Measurements from ENCODE around the gene DYRK2.

The DYRK2 gene

GRCh38 chr12:67647181-67647798 lies 1.3 kb upstream of the DYRK2 start:
- DNase-seq, result peak; percentile 52

DNA sequence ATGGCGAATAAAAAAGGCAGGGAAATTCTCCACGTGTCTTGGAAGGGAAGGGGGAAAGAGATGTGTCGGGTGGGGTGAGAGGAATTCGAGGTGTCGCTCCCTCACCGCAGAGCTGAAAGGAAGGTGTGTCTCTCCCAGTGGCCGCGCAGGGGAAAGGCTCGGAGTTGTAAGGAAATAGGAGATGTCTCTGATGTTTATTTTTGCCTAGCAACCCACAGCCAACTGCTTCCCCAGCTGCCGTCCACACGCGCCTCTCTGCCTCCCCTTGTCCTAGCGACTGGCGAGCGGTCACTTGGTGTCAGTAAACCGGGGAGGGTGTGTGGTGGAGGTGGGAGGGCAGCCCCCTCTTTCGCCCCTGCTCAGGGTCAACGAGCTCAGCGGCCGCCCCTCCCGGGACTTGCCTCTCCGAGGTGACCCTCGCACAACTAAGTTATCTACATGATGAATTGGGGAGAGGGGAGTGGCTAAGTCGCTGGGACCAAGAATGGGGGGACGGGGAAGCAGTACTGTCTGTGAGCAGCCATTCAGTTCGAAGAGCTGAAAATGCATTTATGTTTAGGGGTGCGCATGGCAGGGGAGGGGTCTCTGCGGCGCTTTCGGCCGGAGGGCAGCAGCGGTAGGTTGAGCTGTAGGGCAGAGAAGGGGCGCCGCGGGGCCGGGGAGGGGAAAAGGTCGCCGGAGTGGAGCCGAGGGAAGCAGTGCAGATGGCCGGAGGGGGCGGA lies 585 bp upstream of the DYRK2 start:
- DNase-seq, result peak; percentile 90

DNA sequence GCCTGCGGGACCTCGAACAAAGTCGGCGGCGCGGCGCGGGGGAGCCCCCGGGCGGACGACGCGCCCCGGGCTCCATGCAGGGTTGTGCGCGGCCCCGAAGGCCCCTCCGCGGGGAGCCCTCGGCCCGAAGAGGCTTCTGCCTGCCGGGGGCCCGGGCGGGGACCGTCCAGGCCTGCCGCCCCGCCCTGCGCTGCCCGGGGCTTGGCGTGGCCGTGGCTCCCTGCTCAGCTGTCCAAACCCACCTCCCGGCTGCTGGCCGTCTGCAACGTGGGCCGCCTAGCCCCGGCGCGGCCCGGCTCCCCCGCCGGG lies 670 bp downstream of the DYRK2 start:
- DNase-seq, result peak; percentile 68

DNA sequence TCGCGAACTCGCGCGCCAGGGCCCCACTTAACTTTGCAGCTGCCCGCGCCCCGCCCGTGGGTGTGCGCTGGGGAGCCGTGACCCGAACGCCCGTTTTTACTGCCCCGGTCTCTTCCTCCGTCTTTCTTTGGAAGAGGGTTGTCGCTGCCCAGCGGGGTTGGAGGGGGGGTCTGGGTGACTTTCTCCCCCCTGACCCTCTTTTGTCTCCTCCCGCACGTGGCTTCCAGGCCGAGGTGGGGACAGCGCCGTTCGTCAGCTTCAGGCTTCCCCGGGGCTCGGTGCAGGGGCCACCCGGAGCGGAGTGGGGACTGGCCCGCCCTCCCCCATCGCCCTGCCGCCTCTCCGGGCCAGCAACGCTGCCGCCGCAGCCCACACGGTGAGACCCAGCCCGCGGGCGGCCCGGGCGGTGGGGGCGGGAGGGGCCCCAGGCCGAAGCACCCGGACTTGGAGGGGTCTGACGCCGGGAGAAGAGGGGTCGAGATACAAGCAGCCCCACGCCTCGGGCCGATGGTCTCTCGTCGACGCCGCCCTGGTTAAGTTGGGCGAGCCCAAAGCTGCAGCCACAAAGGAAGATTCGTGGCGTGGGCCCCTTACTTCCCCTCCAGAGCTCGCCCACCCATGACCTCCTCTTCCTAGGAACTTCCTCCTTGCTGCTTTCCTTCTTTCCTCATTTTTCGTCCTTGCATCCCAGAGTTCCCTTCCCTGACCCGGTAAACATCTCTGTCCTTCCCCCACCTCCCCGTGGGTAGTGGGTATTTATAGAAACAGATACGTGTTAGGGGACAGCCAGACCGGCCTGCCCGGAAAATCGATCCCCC lies 1.2 kb downstream of the DYRK2 start:
- peak; percentile 60 for DNase-seq

DNA sequence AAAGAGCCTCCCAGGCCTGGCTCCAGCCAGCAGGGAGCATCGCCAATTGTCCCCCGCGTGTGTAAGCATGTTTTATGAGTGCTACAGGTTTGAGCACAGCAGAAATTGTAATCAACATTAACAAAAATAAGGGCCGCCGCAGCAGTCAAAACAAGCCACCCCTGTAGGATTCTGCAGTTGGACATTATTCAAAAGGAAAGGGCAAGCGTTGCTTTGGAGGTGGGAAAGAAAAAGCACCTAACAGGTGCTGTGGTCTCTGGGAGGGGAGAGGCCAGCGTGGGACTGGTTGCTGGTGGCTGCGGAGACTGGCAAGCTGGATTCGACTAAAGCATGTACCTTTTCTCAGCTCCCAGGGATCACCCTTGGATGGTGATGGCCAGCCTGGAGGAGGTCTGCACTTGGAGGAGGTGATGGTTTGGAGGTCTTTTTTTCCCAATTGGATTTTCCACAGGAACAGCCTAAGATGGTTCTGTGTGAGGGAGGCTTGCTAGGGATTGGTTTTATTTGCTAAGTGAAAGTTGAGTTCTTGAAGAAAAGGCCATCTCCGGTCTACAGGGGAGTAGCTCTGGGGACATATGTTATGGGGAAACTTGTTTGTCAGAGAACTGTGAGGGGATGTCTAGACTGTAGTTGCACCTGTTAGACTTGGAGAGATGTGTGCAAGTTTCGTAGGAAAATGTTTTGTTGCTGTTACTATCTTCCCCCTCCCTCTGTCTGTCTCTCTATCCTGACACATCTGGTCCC lies 2.0 kb downstream of the DYRK2 start:
- DNase-seq, result peak; percentile 45

- peak; percentile 36 for DNase-seq
Measured at GRCh38 chr12:67651132-67651695, 2.7 kb downstream of the DYRK2 start.

DNA sequence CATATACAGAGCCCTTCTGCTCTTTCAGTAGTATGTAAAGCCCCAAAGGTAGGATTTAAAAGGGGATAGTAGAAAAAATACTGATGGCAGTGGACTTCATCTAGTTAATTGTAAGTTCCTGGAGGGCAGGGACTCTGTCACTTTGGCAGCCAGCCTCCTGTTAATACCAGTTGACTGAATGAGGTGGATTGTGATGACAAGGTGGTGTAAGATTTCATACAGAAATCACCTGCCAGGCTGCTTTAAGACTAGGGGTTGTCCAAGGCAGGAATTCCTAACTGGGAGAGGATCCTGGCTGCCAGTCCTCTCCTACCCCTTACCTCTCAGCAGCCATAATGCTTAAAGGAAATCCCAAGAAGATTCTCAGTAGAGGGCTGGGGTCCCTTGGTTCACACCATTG lies 7.3 kb downstream of the DYRK2 start:
- no peak for DNase-seq

DNA sequence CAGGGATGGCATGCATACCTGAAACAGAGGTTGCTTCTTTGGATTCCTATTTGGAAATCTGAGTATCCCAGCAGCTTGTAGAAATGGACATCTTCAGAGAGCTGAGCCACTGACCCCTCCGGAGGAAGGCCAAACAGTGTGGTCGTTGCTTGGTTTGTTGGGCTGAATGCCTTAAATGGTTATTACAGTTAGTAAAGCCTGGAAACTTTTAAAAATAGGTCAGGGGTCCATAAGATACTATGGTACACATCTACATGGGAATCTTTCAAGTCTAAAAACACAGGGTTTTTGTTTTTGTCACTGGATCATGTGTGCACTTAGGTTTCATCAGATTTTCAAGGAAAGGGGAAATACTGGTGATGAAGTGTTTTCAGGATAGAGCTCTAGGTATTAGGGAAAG lies 7.7 kb downstream of the DYRK2 start:
- no peak for DNase-seq

DNA sequence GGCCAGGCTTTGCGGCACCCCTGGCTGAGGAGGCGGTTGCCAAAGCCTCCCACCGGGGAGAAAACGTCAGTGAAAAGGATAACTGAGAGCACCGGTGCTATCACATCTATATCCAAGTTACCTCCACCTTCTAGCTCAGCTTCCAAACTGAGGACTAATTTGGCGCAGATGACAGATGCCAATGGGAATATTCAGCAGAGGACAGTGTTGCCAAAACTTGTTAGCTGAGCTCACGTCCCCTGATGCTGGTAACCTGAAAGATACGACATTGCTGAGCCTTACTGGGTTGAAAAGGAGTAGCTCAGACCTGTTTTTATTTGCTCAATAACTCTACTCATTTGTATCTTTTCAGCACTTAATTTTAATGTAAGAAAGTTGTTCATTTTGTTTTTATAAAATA lies 9.9 kb downstream of the DYRK2 start:
- DNase-seq, result no peak

GRCh38 chr12:67659292-67659691 lies 10.7 kb downstream of the DYRK2 start:
- no peak for DNase-seq

GRCh38 chr12:67661311-67662021 lies 12.9 kb downstream of the DYRK2 start:
- peak; percentile 22 for DNase-seq

DNA sequence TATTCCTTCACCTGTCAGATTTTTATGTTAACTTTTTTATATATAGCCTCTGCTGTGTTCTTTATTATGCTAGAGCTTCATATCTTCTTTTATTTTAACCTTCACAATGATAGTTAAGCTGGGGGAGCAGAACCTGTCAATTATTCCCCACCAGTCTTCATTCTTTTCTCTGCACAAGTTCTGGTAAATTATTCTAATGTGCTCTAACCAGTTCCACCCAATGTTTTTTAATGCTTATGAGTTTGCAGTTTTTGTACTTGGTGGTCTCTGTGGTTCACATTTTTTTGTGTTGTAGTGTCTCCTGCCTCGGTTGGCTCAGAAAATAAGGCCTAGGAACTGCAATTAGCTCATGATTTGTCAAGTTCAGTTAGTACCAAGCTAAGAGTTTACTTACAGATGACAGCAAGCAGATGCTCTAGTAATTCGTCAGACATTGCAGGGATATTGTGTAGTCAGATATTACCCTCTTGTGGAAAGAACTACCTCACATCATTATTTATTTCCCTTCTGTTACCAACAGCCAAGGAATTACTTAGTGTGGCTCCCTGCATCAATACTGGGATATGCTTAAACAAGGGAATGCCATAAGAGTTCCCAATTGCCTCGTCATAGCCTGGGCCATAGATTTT lies 14.5 kb downstream of the DYRK2 start:
- peak; percentile 6 for DNase-seq

DNA sequence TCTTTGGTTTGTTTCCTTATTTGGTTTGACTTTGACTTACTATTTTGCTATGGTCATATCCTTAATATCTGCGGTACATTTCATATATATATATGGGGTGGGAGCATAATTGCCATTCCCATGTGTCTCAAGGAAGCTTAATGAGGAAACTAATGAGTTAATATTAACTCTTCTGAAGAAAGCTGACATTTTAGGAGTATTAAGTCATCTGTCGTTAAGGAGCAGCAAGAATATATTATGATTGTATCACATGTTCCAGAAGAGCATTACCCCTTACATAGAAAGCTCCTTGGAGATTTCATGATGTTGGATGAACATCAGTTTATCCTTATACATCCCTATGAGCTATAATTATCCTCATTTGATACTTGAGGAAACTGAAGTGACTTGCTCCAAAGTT lies 15.6 kb downstream of the DYRK2 start:
- no peak for DNase-seq

- DNase-seq, result no peak
Measured at GRCh38 chr12:67665679-67666078, 17.1 kb downstream of the DYRK2 start.

DNA sequence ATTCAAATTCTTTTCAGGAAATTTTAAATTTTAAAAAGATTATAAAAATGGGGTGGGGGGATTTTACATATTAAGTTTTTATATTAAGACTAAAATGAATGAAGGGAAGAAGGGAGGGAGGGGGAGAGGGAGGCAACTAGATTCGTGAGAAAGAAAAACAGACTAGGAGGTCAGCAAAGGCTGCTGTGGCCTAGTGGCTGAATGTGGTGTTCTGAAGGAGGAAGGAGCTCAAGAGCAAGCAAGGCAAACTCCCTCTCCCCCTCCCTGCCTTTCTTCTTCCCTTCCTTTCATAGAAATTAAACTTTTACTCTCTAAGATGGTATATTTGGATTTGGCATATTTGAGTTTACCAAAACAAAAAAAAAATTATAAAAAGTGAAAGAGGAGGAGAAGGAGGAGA lies 18.1 kb downstream of the DYRK2 start:
- DNase-seq, result no peak

DNA sequence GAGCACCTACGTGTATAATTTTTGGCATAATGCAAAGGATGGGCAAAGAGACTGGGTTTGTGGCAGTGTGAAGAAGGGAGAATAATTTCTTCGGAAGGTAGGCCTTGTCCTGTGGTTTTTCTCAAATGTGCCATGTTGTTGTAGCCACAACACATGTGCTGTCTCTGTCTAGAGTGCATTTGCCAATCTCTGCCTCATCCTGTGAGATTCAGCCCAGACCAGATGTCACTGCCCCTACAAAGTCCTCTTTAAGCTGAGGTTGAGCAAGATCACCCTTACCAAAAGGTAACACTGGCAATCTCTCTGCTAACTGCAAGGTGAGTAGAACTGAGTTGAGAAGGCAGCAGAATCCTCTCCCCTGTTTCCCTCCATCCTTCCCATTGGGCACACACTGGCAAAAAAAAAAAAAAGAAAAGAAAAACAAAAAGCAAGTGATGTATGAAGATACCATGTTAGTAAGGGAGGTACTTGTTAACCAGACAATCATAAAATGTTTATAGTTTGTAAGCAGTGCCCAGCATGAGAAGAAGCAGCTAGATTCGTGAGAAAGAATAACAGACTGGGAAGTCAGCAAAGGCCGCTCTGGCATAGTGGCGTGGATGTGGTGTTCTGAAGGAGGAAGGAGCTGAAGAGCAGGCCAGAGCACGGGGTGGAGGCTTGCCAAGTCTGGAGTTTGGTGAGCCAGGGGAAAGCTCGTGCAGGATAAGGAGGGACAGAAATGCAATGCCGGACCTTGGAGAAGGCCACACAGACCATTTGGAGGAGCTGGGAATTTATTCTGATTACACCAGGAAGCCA lies 18.9 kb downstream of the DYRK2 start:
- no peak for DNase-seq

- DNase-seq, result no peak
Measured at GRCh38 chr12:67669217-67669933, 20.8 kb downstream of the DYRK2 start.

DNA sequence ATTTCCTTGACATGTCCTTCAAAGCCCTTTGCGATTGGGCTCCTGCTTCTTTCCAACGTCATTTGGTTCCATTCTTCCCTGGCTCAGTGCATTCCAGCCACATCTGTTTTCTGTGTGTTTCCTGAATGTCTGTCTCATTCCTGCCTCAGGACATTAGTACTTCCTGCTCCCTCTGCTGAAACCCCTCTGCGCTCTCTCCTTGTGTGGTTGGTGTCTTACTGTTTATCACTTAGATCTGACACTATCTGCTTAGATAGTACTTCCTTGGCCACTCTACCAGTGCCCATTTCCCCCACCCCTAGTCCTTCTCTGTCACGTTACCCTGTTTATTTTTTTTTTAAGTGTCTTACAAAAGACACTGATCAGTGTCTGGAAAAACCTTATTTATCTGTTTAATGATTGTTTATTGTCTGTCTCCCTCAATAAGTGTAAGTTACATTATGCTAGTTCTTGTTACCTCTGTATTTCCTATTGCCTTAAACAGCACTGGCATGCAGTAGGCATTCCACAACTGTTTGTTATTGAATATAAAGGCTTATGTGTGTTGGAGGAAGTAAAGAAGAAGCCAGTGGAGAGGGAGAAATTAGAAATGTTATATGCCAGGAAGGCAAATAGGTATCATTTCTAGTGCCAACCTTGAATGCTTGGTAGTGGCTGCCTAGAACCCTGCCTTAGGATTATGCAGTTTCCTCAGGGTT lies 21.5 kb downstream of the DYRK2 start:
- no peak for DNase-seq

- no peak for DNase-seq
Measured at GRCh38 chr12:67671419-67671818, 22.9 kb downstream of the DYRK2 start.

GRCh38 chr12:67671892-67672291 lies 23.3 kb downstream of the DYRK2 start:
- no peak for DNase-seq
